Astrocyte (in vitro differentiated cells and primary cell): ENCODE results near the gene HVCN1. TPM values are rescaled to one million over a fixed set of nuclear protein-coding genes. Genes with fewer than 3 reads are reported as not detected.
A peak's percentile ranks its signal among the peaks of the same experiment; 100 is the strongest.

Experiments used
- DNase-seq: peaks from one replicate; pipeline ENCODE4 v3.0.0-alpha.2; 2010; ENCODE audit warnings: low read depth
- FAIRE-seq: peaks from 2 replicates; lab custom pipeline; 2011; peaks lifted over from hg19 to GRCh38; lab: Jason Lieb, UNC
- H2AFZ ChIP-seq: 2 replicates; pipeline ENCODE4 v1.6.0; 2012; ENCODE audit warnings: low read depth, low read length, inconsistent platforms
- H3K27ac ChIP-seq: 2 replicates; pipeline ENCODE4 v1.5.1; 2011; ENCODE audit warnings: low read depth, low read length, inconsistent platforms
- H3K27me3 ChIP-seq: 2 replicates; pipeline ENCODE4 v1.6.0; 2011; ENCODE audit warnings: low read length, inconsistent platforms; ENCODE audit not compliant: insufficient read depth
- H3K36me3 ChIP-seq: 2 replicates; pipeline ENCODE4 v1.5.1; 2011; ENCODE audit warnings: low read length, inconsistent platforms; ENCODE audit not compliant: insufficient read depth
- H3K4me1 ChIP-seq: 2 replicates; pipeline ENCODE4 v1.5.1; 2011; ENCODE audit warnings: low read length, inconsistent platforms; ENCODE audit not compliant: insufficient read depth
- H3K4me2 ChIP-seq: 2 replicates; pipeline ENCODE4 v1.6.0; 2012; ENCODE audit warnings: low read length, inconsistent platforms
- H3K4me3 ChIP-seq: 2 replicates; pipeline ENCODE4 v1.5.1; 2011; ENCODE audit warnings: low read depth, mild to moderate bottlenecking, low read length, inconsistent platforms; ENCODE audit not compliant: insufficient read depth
- H3K79me2 ChIP-seq: 2 replicates; pipeline ENCODE4 v1.6.0; 2012; ENCODE audit warnings: mild to moderate bottlenecking, low read length, inconsistent platforms; ENCODE audit not compliant: insufficient read depth
- H3K9ac ChIP-seq: 2 replicates; pipeline ENCODE4 v1.6.0; 2012; ENCODE audit warnings: mild to moderate bottlenecking, low read length, inconsistent platforms
- H3K9me3 ChIP-seq: 2 replicates; pipeline ENCODE4 v1.5.1; 2012; ENCODE audit warnings: low read depth, mild to moderate bottlenecking, low read length, inconsistent platforms; ENCODE audit not compliant: insufficient read depth
- H4K20me1 ChIP-seq: 2 replicates; pipeline ENCODE4 v1.6.0; 2012; ENCODE audit warnings: low read length, inconsistent platforms; ENCODE audit not compliant: insufficient read depth
- H3K27ac Mint-ChIP-seq: one replicate; pipeline ENCODE4 v1.8.0; 2021; ENCODE audit warnings: mild to moderate bottlenecking, mixed read lengths; ENCODE audit not compliant: unreplicated experiment
- H3K27me3 Mint-ChIP-seq: one replicate; pipeline ENCODE4 v1.8.0; 2021; ENCODE audit warnings: low read depth, mixed read lengths; ENCODE audit not compliant: unreplicated experiment
- H3K36me3 Mint-ChIP-seq: one replicate; pipeline ENCODE4 v1.8.0; 2021; ENCODE audit warnings: low read depth, mixed read lengths; ENCODE audit not compliant: unreplicated experiment
- H3K4me1 Mint-ChIP-seq: one replicate; pipeline ENCODE4 v1.8.0; 2021; ENCODE audit warnings: low read depth, mixed read lengths; ENCODE audit not compliant: unreplicated experiment
- H3K4me3 Mint-ChIP-seq: one replicate; pipeline ENCODE4 v1.8.0; 2021; ENCODE audit warnings: mild to moderate bottlenecking, moderate library complexity, mixed read lengths; ENCODE audit not compliant: unreplicated experiment
- H3K9me3 Mint-ChIP-seq: one replicate; pipeline ENCODE4 v1.8.0; 2021; ENCODE audit warnings: mild to moderate bottlenecking, mixed read lengths; ENCODE audit not compliant: unreplicated experiment
- CTCF ChIP-seq: IDR thresholded peaks from 2 replicates; pipeline ENCODE4 v1.5.1; 2011; ENCODE audit warnings: low read depth, mild to moderate bottlenecking, inconsistent platforms, low read length, moderate library complexity; ENCODE audit not compliant: insufficient read depth
- EZH2 ChIP-seq: IDR thresholded peaks from 2 replicates; pipeline ENCODE4 v1.6.1; 2012; ENCODE audit warnings: mild to moderate bottlenecking, low read length, inconsistent platforms; ENCODE audit not compliant: insufficient read depth
- total RNA-seq: library from RNA; stranded (reverse); gene quantifications from 2 replicates; pipeline ENCODE4 v1.2.1, GENCODE V29; 2021

Gene HVCN1
- total RNA-seq, 1 donor from 2014 or later, result 1.0 TPM

GRCh38 chr12:110668480-110669192, 20.3 kb downstream of the HVCN1 start:
- Histone ChIP-seq H3K27me3 (no peaks in the 10 kb centered on the region), H3K79me2 (no peaks in the 10 kb centered on the region), H2AFZ (no peak overlapping the region), H3K27ac (no peak overlapping the region), H3K36me3 (no peaks in the 10 kb centered on the region), H3K9ac (no peak overlapping the region), H3K4me2 (no peak overlapping the region), H4K20me1 (no peaks in the 10 kb centered on the region), H3K4me3 (no peak overlapping the region), H3K4me1 (no peaks in the 10 kb centered on the region), H3K9me3 (no peaks in the 10 kb centered on the region)
- TF ChIP-seq CTCF (no peak), EZH2 (no peak)
- Mint-ChIP-seq H3K4me3 (no peak overlapping the region), H3K9me3 (peaks cover 21% of the 10 kb centered on the region), H3K4me1 (no peaks in the 10 kb centered on the region), H3K36me3 (peaks cover 3% of the 10 kb centered on the region), H3K27me3 (peaks cover 20% of the 10 kb centered on the region), H3K27ac (no peak overlapping the region)
- FAIRE-seq (no peak), DNase-seq (no peak)

GRCh38 chr12:110667671-110668070, 21.2 kb downstream of the HVCN1 start:
- Histone ChIP-seq H3K27me3 (no peaks in the 10 kb centered on the region), H2AFZ (no peak overlapping the region), H3K79me2 (no peaks in the 10 kb centered on the region), H3K27ac (no peak overlapping the region), H3K9me3 (no peaks in the 10 kb centered on the region), H3K9ac (no peak overlapping the region), H4K20me1 (no peaks in the 10 kb centered on the region), H3K4me2 (no peak overlapping the region), H3K36me3 (no peaks in the 10 kb centered on the region), H3K4me1 (no peaks in the 10 kb centered on the region), H3K4me3 (no peak overlapping the region)
- peaks cover 16% of the 10 kb centered on the region for H3K27me3 Mint-ChIP-seq
- no peak overlapping the region for H3K4me3 Mint-ChIP-seq
- H3K9me3 Mint-ChIP-seq, result peaks cover 21% of the 10 kb centered on the region
- no peak for FAIRE-seq
- no peaks in the 10 kb centered on the region for H3K4me1 Mint-ChIP-seq
- peak overlapping the region; percentile 26 for H3K27ac Mint-ChIP-seq
- peaks cover 3% of the 10 kb centered on the region for H3K36me3 Mint-ChIP-seq
- DNase-seq, result no peak
- TF ChIP-seq EZH2 (no peak), CTCF (no peak)

- Histone ChIP-seq H3K9ac (no peak overlapping the region), H3K4me3 (no peak overlapping the region), H2AFZ (no peak overlapping the region), H4K20me1 (no peaks in the 10 kb centered on the region), H3K27ac (no peak overlapping the region), H3K4me2 (no peak overlapping the region), H3K36me3 (no peaks in the 10 kb centered on the region), H3K4me1 (no peaks in the 10 kb centered on the region), H3K27me3 (no peaks in the 10 kb centered on the region), H3K79me2 (no peaks in the 10 kb centered on the region), H3K9me3 (no peaks in the 10 kb centered on the region)
- Mint-ChIP-seq H3K4me3 (no peak overlapping the region), H3K4me1 (no peaks in the 10 kb centered on the region), H3K36me3 (peaks cover 3% of the 10 kb centered on the region), H3K27me3 (peaks cover 13% of the 10 kb centered on the region), H3K27ac (no peak overlapping the region), H3K9me3 (peaks cover 21% of the 10 kb centered on the region)
- TF ChIP-seq EZH2, result no peak
- TF ChIP-seq CTCF, result no peak
- no peak for DNase-seq
- no peak for FAIRE-seq
Observed at GRCh38 chr12:110666892-110667291, 22.0 kb downstream of the HVCN1 start.
